HG02798 (cell line): ENCODE results near the gene ZNF711.
"Not testable (repeated sequence)": the region's sequence is repeated elsewhere in the genome, so short reads cannot be mapped to it uniquely, and the experiment has no call there.

Experiments used
- ATAC-seq: cut with Tn5 transposase; IDR thresholded peaks from one replicate; pipeline ENCODE4 v1.9.1; 2021; ENCODE audit warnings: mild to moderate bottlenecking; ENCODE audit not compliant: unreplicated experiment, poor library complexity

Gene ZNF711

GRCh38 chrX:85243761-85244449 is at the start of gene ZNF711, which contains the start of gene SATL1:
ZNF711 (plus strand) TSS chrX:85243991; CDS start chrX:85247573, 3,582 bp downstream.
SATL1 (minus strand) TSS chrX:85243779; CDS start chrX:85108968, 134,811 bp downstream.
- ATAC-seq, result peak; percentile 81

- no peak for ATAC-seq
These were observed 47.5 kb upstream of the ZNF711 start for GRCh38 chrX:85196319-85196718.

GRCh38 chrX:85203461-85203970 is 40.3 kb upstream of the ZNF711 start:
- no peak for ATAC-seq

GRCh38 chrX:85213792-85214530 is 29.8 kb upstream of the ZNF711 start:
- ATAC-seq, result no peak

- no peak for ATAC-seq
These were observed 27.8 kb upstream of the ZNF711 start for GRCh38 chrX:85215946-85216345.

GRCh38 chrX:85221361-85221760 is 22.4 kb upstream of the ZNF711 start:
- ATAC-seq, result peak; percentile 53

- ATAC-seq, result no peak
These were observed 20.4 kb upstream of the ZNF711 start for GRCh38 chrX:85223359-85223758.

- no peak for ATAC-seq
These were observed 636 bp upstream of the ZNF711 start for GRCh38 chrX:85243155-85243554.

GRCh38 chrX:85244450-85245211 is 840 bp downstream of the ZNF711 start:
- ATAC-seq, result peak; percentile 54

- not testable (repeated sequence) for ATAC-seq
These were observed 41.5 kb downstream of the ZNF711 start for GRCh38 chrX:85285286-85285685.

GRCh38 chrX:85288992-85289723 is 45.4 kb downstream of the ZNF711 start:
- ATAC-seq, result peak; percentile 34

- ATAC-seq, result no peak
These were observed 59.8 kb downstream of the ZNF711 start for GRCh38 chrX:85303544-85303943.

GRCh38 chrX:85309717-85310116 is 65.9 kb downstream of the ZNF711 start:
- no peak for ATAC-seq

- not testable (repeated sequence) for ATAC-seq
These were observed 67.6 kb downstream of the ZNF711 start for GRCh38 chrX:85311348-85311747.
